Mesothelial cell of epicardium (in vitro differentiated cells): Measurements from ENCODE around the gene CROT. TPM values are rescaled to one million over a fixed set of nuclear protein-coding genes. Genes with fewer than 3 reads are reported as not detected.

Source experiments
- DNase-seq, 2 experiments: peaks; one replicate each; pipeline ENCODE4 v3.0.0; 2021; ENCODE audit warnings: low spot score in 2 of 2; ENCODE audit not compliant: unreplicated experiment in 2 of 2
- H3K27ac Mint-ChIP-seq: 2 replicates; pipeline ENCODE4 v1.8.0; 2021; ENCODE audit warnings: mixed read lengths
- H3K27me3 Mint-ChIP-seq: 2 replicates; pipeline ENCODE4 v1.8.0; 2021; ENCODE audit warnings: low read depth, mixed read lengths
- H3K36me3 Mint-ChIP-seq: 2 replicates; pipeline ENCODE4 v1.8.0; 2021; ENCODE audit warnings: mixed read lengths
- H3K4me1 Mint-ChIP-seq: 2 replicates; pipeline ENCODE4 v1.8.0; 2021; ENCODE audit warnings: mixed read lengths
- H3K4me3 Mint-ChIP-seq: 2 replicates; pipeline ENCODE4 v1.8.0; 2021; ENCODE audit warnings: mild to moderate bottlenecking, moderate library complexity, mixed read lengths
- H3K9me3 Mint-ChIP-seq: 2 replicates; pipeline ENCODE4 v1.8.0; 2021; ENCODE audit warnings: mixed read lengths
- total RNA-seq: library from RNA; stranded (reverse); gene quantifications from 3 replicates; pipeline ENCODE4 v1.2.1, GENCODE V29; 2021
- TF ChIP-seq, protein P1 (sequence below): fragments of 200-600 bp; sonication (generic); IDR thresholded peaks from one replicate; pipeline ENCODE4 v1.5.0; 2021; ENCODE audit warnings: antibody characterized with exemption; ENCODE audit not compliant: unreplicated experiment

Gene CROT
- total RNA-seq, 1 donor from 2014 or later = 20.7 TPM

DNA sequence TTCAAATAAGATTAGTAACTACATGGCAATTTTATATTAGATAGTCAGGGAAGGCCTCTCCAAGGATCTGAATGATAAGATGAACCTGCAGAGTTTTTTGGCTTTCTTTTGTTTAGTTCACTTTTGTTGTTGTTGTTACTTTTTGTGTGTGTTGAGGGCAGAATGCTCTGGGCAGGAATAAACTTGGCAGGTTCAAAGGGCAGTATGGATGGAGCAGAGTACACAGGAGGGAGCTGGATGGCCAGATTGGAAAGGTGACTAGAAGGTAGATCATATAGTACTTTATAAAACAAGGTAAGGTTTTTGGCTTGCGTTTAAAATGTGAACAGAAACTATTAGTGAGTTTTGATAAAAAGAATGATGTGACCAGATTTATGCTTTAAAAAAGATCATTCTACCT lies 17.9 kb downstream of the CROT start:
- TF ChIP-seq, protein P1, sequence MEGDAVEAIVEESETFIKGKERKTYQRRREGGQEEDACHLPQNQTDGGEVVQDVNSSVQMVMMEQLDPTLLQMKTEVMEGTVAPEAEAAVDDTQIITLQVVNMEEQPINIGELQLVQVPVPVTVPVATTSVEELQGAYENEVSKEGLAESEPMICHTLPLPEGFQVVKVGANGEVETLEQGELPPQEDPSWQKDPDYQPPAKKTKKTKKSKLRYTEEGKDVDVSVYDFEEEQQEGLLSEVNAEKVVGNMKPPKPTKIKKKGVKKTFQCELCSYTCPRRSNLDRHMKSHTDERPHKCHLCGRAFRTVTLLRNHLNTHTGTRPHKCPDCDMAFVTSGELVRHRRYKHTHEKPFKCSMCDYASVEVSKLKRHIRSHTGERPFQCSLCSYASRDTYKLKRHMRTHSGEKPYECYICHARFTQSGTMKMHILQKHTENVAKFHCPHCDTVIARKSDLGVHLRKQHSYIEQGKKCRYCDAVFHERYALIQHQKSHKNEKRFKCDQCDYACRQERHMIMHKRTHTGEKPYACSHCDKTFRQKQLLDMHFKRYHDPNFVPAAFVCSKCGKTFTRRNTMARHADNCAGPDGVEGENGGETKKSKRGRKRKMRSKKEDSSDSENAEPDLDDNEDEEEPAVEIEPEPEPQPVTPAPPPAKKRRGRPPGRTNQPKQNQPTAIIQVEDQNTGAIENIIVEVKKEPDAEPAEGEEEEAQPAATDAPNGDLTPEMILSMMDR = no peak
- Mint-ChIP-seq H3K9me3 (no peaks in the 10 kb centered on the region), H3K4me1 (no peaks in the 10 kb centered on the region), H3K27ac (no peak overlapping the region), H3K4me3 (no peak overlapping the region), H3K36me3 (peaks cover 18% of the 10 kb centered on the region), H3K27me3 (no peaks in the 10 kb centered on the region)
- DNase-seq = no peak

DNA sequence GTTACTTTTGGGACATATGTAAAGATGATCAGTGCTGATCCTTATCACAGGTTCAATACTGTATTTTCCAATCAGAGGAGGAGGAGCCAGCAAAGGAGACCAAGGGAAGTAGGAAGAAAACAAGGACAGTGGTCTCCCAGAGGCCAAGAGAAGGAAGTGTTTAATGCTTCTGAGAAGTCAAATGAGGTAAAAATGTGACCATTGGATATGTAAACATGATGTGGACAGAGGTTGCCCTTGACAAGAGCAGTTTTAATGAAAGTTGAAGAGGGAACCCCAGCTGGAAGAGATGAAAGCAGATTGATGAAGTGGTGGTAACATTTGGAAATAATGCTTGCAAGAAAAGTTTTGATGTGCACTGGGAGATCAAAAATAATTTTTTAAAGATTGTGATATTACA lies 18.8 kb downstream of the CROT start:
- no peak overlapping the region for H3K27ac Mint-ChIP-seq
- H3K4me1 Mint-ChIP-seq = no peaks in the 10 kb centered on the region
- H3K4me3 Mint-ChIP-seq = no peak overlapping the region
- DNase-seq = no peak
- no peaks in the 10 kb centered on the region for H3K27me3 Mint-ChIP-seq
- peaks cover 13% of the 10 kb centered on the region for H3K36me3 Mint-ChIP-seq
- TF ChIP-seq, protein P1 = no peak
- H3K9me3 Mint-ChIP-seq = no peaks in the 10 kb centered on the region

DNA sequence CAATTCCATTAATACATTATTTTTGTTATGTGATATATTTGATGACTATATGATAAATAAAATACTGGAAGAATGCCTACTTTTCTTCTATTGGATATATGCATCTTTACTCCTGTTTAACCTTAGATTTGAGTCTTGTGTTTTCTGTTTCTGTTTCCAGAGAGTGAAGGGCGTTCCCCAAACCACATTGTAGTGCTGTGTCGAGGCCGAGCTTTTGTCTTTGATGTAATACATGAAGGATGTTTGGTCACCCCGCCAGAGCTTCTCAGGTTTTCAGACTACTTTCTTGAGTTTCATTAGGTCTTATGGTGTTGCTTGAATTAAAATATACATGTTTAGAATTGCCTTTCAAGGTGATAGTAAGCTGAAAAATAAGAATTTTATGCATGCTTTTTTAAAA lies 23.8 kb downstream of the CROT start:
- Mint-ChIP-seq H3K27me3 (no peaks in the 10 kb centered on the region), H3K4me1 (no peaks in the 10 kb centered on the region), H3K36me3 (peaks cover 15% of the 10 kb centered on the region), H3K4me3 (no peak overlapping the region), H3K9me3 (peaks cover 3% of the 10 kb centered on the region), H3K27ac (no peak overlapping the region)
- DNase-seq = no peak
- TF ChIP-seq, protein P1 = no peak

DNA sequence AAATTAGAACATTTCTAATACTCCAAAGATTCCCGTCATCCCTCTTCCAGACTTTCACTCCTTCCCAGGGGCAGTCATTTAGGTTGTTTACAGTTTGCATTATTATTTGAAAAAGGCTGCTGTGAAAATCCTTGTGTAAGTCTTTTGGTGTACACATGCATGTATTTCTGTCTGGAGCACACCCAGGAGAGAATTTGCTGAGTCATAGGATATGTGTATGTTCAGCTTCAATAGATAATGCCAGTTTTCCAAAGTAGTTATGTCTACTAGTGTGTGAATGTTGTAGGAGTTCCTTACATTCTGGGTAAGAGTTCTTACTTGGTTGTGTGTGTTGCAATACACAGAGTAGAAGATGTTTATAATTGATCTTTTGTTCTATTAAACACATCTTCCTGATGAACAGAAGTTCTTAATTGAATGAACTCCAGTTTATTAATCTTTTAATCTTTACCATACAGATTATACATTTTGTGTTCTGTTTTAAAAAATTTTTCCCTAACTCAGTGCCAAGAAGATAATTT lies 25.3 kb downstream of the CROT start:
- Mint-ChIP-seq H3K4me3 (no peak overlapping the region), H3K9me3 (peaks cover 3% of the 10 kb centered on the region), H3K4me1 (no peaks in the 10 kb centered on the region), H3K36me3 (peaks cover 18% of the 10 kb centered on the region), H3K27me3 (no peaks in the 10 kb centered on the region), H3K27ac (no peak overlapping the region)
- TF ChIP-seq, protein P1 = no peak
- DNase-seq = no peak

DNA sequence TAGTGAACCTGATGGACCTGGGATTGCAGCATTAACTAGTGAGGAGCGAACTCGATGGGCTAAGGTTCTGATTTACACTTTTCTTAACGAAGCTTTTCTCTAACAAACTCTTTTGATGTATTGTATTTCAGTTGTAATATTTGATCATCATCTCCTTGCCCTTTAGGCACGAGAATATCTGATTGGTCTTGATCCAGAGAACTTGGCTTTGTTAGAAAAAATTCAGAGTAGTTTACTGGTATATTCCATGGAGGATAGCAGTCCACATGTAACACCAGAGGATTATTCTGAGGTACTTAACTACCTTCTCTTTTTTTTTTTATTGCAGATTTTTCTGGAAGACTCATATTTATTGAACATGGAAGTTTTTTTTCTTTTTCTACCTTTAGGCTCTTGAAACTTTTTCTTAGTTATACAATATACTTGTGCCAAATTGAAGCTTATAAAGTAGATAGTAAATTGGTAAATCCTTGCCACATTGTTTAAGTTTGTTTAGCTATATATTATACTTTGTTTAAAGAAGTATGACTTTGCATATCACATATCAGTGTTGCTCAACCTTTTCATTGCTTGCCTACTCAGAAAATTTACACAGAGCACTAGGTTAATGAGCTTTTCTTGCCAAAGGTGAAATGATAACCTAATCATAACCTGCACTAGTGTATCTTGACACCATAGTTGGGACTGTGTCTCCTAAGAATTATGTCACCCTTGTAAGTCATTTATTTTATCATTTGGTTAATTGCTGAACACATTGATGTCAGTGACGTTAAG lies 30.4 kb downstream of the CROT start:
- peaks cover 3% of the 10 kb centered on the region for H3K9me3 Mint-ChIP-seq
- no peaks in the 10 kb centered on the region for H3K4me1 Mint-ChIP-seq
- H3K27ac Mint-ChIP-seq = no peak overlapping the region
- no peak for DNase-seq
- TF ChIP-seq, protein P1 = no peak
- no peak overlapping the region for H3K4me3 Mint-ChIP-seq
- no peaks in the 10 kb centered on the region for H3K27me3 Mint-ChIP-seq
- peaks cover 18% of the 10 kb centered on the region for H3K36me3 Mint-ChIP-seq
